Testis (tissue), 3 donors: ENCODE measurements around the gene PTPRE. TPM values are rescaled to one million over a fixed set of nuclear protein-coding genes. Genes with fewer than 3 reads are reported as not detected.

Source experiments
- DNase-seq: peaks from one replicate; pipeline ENCODE4 v3.0.0-alpha.2; 2019
- H3K27ac ChIP-seq, 2 donors: fragments of 200-600 bp; sonication (generic); one replicate each; pipeline ENCODE4 v1.5.1; 2019
- H3K27me3 ChIP-seq: fragments of 200-600 bp; sonication (generic); one replicate; pipeline ENCODE4 v1.5.1; 2019
- H3K36me3 ChIP-seq: fragments of 200-600 bp; sonication (generic); one replicate; pipeline ENCODE4 v1.5.1; 2017; ENCODE audit warnings: low read depth; ENCODE audit errors: missing control alignments
- H3K4me1 ChIP-seq: fragments of 200-600 bp; sonication (generic); one replicate; pipeline ENCODE4 v1.5.1; 2019
- H3K4me3 ChIP-seq, 2 donors: fragments of 200-600 bp; sonication (generic); one replicate each; pipeline ENCODE4 v1.5.1; 2017 to 2019
- H3K9me3 ChIP-seq: fragments of 200-600 bp; sonication (generic); one replicate; pipeline ENCODE4 v1.5.1; 2017
- POLR2A ChIP-seq: fragments of 450-650 bp; IDR thresholded peaks from one replicate; pipeline ENCODE4 v1.6.1; 2017; ENCODE audit warnings: antibody characterized with exemption, mild to moderate bottlenecking, moderate library complexity
- WGBS, 2 donors: methylation state at CpG; one replicate each; pipeline ENCODE4 v1.1.5; 2018; 5-methylcytosine and 5-hydroxymethylcytosine counted together
- intact Hi-C: fragments of 100-400 bp; cut with DNase I; formaldehyde crosslinking; loops from one replicate; pipeline ENCODE4 v1.15.1; 2023; ENCODE audit warnings: low total_unique reads
- polyA plus RNA-seq: library from polyadenylated mRNA; stranded (reverse); fragments of 350-450 nt; fragmentation: Illumina TruSeq; extraction: RNeasy Lipid Tissue Mini Kit (QIAGEN cat#74804); gene quantifications from one replicate; pipeline ENCODE4 v1.2.3, GENCODE V29; 2014; ENCODE audit warnings: low read depth, low replicate concordance; ENCODE audit not compliant: insufficient read depth
- total RNA-seq, 2 donors: library from RNA; depleted of rRNA; stranded (reverse); fragments of >200 nt; gene quantifications; one replicate each; pipeline ENCODE4 v1.2.3, GENCODE V29; 2016
- TF ChIP-seq, protein P1 (sequence below), 3 experiments: fragments of 450-650 bp in 2 of 3; fragments of 200-600 bp in 1 of 3; sonication (generic) in 1 of 3; IDR thresholded peaks; one replicate each; pipeline ENCODE4 v1.5.1; 2016 to 2019; ENCODE audit warnings: antibody characterized with exemption in 3 of 3, mild to moderate bottlenecking in 2 of 3, moderate library complexity in 1 of 3

The PTPRE gene
- total and polyA plus RNA-seq, 3 donors from 2014 or later, result 10.0 to 26.6 (median 15.3) TPM

DNA sequence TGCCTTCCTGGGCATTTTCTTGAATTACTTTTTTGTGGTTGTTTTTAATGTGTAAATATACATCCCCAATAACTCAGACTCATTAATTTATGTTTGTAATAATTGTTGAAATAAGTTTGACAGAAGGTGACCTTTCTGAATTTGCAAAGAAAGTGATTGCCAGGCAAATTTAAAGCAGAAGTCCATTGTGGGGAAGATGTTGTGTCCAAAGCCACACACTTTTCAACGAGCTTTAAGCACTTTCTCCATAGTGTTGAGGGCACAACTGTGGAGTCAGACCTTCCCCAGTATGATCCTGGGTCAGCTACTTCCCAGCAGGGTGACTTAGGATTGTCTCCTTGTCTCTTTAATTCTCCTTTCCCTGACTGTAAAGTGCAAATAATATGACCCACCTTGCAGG, 52.5 kb downstream of the PTPRE start:
- no peaks in the 10 kb centered on the region for H3K36me3 ChIP-seq
- H3K4me1 ChIP-seq, result no peaks in the 10 kb centered on the region
- no peak for DNase-seq
- WGBS, 2 donors, result 73 to 82% methylated on average over 1 of the region's 1 CpG
- TF ChIP-seq POLR2A, result no peak
- TF ChIP-seq, protein P1, sequence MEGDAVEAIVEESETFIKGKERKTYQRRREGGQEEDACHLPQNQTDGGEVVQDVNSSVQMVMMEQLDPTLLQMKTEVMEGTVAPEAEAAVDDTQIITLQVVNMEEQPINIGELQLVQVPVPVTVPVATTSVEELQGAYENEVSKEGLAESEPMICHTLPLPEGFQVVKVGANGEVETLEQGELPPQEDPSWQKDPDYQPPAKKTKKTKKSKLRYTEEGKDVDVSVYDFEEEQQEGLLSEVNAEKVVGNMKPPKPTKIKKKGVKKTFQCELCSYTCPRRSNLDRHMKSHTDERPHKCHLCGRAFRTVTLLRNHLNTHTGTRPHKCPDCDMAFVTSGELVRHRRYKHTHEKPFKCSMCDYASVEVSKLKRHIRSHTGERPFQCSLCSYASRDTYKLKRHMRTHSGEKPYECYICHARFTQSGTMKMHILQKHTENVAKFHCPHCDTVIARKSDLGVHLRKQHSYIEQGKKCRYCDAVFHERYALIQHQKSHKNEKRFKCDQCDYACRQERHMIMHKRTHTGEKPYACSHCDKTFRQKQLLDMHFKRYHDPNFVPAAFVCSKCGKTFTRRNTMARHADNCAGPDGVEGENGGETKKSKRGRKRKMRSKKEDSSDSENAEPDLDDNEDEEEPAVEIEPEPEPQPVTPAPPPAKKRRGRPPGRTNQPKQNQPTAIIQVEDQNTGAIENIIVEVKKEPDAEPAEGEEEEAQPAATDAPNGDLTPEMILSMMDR (IDR thresholded peaks at IDR 0.05), result no peak
- no peak overlapping the region for H3K27ac ChIP-seq
- intact Hi-C loops, result no loop called here
- no peak overlapping the region for H3K4me3 ChIP-seq
- H3K9me3 ChIP-seq, result no peaks in the 10 kb centered on the region
- no peaks in the 10 kb centered on the region for H3K27me3 ChIP-seq

GRCh38 chr10:127961071-127961470, 54.2 kb downstream of the PTPRE start:
- H3K27ac ChIP-seq, result no peak overlapping the region
- H3K27me3 ChIP-seq, result no peaks in the 10 kb centered on the region
- TF ChIP-seq, protein P1 (IDR thresholded peaks at IDR 0.05), result no peak
- no peak for TF ChIP-seq POLR2A
- H3K9me3 ChIP-seq, result no peaks in the 10 kb centered on the region
- no peaks in the 10 kb centered on the region for H3K4me1 ChIP-seq
- DNase-seq, result no peak
- H3K36me3 ChIP-seq, result no peaks in the 10 kb centered on the region
- no peak overlapping the region for H3K4me3 ChIP-seq
- 77 to 84% methylated on average over 7 to 9 of the region's 9 CpGs for WGBS, 2 donors
- intact Hi-C loops, result no loop called here

DNA sequence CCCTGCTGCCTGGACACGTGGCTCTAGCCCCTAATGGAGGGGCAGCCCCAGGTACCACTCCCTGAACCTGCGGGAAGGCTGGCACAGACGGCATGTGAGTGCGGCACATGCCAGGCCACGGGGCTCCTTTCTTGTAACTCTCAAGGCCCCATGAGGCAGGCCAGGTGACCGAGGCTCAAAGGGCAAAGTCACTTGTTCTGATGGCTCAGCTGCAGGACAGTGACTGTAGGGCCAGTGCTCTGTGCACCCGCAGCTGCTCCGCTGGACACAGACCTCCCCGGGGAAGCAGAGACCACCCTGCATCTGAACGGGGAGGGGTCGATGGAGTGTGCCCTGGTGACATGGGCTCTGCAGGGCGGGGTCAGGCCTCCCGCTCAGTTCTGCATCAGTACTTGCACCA, 55.3 kb downstream of the PTPRE start:
- WGBS, 2 donors, result 89 to 91% methylated on average over 11 to 13 of the region's 13 CpGs
- H3K27me3 ChIP-seq, result no peaks in the 10 kb centered on the region
- no peak overlapping the region for H3K27ac ChIP-seq
- H3K36me3 ChIP-seq, result no peaks in the 10 kb centered on the region
- intact Hi-C loops, result no loop called here
- DNase-seq, result no peak
- TF ChIP-seq, protein P1 (IDR thresholded peaks at IDR 0.05), result no peak
- TF ChIP-seq POLR2A, result no peak
- no peaks in the 10 kb centered on the region for H3K4me1 ChIP-seq
- H3K9me3 ChIP-seq, result no peaks in the 10 kb centered on the region
- H3K4me3 ChIP-seq, result no peak overlapping the region

DNA sequence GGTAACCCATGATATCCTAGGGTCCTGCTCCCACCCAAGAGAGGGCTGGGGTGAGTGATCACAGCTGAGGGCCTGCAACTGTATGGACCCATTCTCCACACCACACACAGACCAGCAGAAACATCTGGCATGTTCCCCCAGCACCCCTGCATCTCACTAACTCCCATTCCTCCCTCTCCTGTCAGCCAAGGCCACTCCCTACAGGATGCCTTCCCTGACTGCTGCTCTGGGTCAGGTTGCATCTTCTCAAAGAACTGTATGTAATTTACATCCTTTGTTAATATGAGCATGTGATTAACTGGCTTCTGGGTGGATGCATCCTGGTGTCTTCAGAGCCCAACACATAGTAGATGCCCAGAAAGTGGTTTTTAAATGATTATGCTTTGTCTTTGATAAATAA, 56.2 kb downstream of the PTPRE start:
- Histone ChIP-seq H3K27ac (no peak overlapping the region), H3K4me1 (no peaks in the 10 kb centered on the region), H3K27me3 (no peaks in the 10 kb centered on the region), H3K4me3 (no peak overlapping the region), H3K36me3 (no peaks in the 10 kb centered on the region), H3K9me3 (no peaks in the 10 kb centered on the region)
- no peak for DNase-seq
- TF ChIP-seq POLR2A, result no peak
- TF ChIP-seq, protein P1 (IDR thresholded peaks at IDR 0.05), result no peak
- intact Hi-C loops, result no loop called here

- 61 to 67% methylated on average over 12 of the region's 12 CpGs for WGBS, 2 donors
Measured at GRCh38 chr10:127964621-127965020, 57.7 kb downstream of the PTPRE start.

More at GRCh38 chr10:127964621-127965020, 57.7 kb downstream of the PTPRE start:
- H3K36me3 ChIP-seq, result no peaks in the 10 kb centered on the region
- peaks cover 7% of the 10 kb centered on the region for H3K4me1 ChIP-seq
- no peaks in the 10 kb centered on the region for H3K27me3 ChIP-seq
- no peaks in the 10 kb centered on the region for H3K9me3 ChIP-seq
- no peak overlapping the region for H3K27ac ChIP-seq
- intact Hi-C loops, result no loop called here
- no peak for TF ChIP-seq POLR2A
- TF ChIP-seq, protein P1 (IDR thresholded peaks at IDR 0.05), result no peak
- no peak for DNase-seq
- no peak overlapping the region for H3K4me3 ChIP-seq
